Measurements from ENCODE around the gene PLXNB1. TPM values are rescaled to one million over a fixed set of nuclear protein-coding genes. Genes with fewer than 3 reads are reported as not detected.
A peak's percentile ranks its signal among the peaks of the same experiment; 100 is the strongest.

The PLXNB1 gene
- total and polyA plus RNA-seq, 2 of the 13 experiments (the other 11 are each of a cell fraction or from before 2014, with no cell fraction given) = 86.0 to 143 TPM

DNA sequence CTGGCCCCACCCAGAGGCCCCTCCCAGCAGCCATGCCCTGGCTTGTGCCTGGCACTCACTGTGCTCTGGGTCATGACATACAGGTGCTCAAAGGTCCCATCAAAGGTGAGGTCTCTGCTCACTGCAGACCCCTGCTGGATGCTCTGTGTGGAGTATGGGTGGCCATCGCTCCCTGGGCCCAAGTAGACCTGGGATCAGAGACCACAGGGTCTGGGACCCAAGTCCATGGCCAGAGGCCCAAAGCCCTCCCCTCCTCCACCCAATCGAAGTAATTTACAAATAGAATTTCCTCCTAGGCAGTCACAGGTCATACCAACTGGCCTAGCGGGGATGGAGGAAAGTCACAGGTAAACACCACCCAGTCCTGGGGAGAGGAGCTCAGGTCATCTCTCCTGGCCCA lies 7.6 kb downstream of the PLXNB1 start (continued):
- TF ChIP-seq, protein P1, sequence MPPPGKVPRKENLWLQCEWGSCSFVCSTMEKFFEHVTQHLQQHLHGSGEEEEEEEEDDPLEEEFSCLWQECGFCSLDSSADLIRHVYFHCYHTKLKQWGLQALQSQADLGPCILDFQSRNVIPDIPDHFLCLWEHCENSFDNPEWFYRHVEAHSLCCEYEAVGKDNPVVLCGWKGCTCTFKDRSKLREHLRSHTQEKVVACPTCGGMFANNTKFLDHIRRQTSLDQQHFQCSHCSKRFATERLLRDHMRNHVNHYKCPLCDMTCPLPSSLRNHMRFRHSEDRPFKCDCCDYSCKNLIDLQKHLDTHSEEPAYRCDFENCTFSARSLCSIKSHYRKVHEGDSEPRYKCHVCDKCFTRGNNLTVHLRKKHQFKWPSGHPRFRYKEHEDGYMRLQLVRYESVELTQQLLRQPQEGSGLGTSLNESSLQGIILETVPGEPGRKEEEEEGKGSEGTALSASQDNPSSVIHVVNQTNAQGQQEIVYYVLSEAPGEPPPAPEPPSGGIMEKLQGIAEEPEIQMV (CRISPR knock-in tag; IDR thresholded peaks at IDR 0.05; ENCODE audit: low read depth) = no peak
- TF ChIP-seq ZNF660 (CRISPR knock-in tag; IDR thresholded peaks at IDR 0.05; ENCODE audit: borderline replicate concordance, low read depth) (no peak), FLYWCH1 (CRISPR knock-in tag; IDR thresholded peaks at IDR 0.05) (no peak), POGZ (CRISPR knock-in tag; IDR thresholded peaks at IDR 0.05) (no peak), ZMYM2 (CRISPR knock-in tag; IDR thresholded peaks at IDR 0.05) (0 out of 2 replicates have a peak, but pooled peaks have one; percentile 20), ZZZ3 (CRISPR knock-in tag; IDR thresholded peaks at IDR 0.05; ENCODE audit: borderline replicate concordance) (no peak), SALL1 (CRISPR knock-in tag; IDR thresholded peaks at IDR 0.05) (peak; percentile 18; the same call in 1 of the 2 replicates), ZNF891 (CRISPR knock-in tag; IDR thresholded peaks at IDR 0.05) (no peak), NR2F6 (IDR thresholded peaks at IDR 0.05) (no peak), NR2F6 (CRISPR knock-in tag; IDR thresholded peaks at IDR 0.05) (0 out of 2 replicates have a peak, but pooled peaks have one; percentile 14), ATF7-NPFF (CRISPR knock-in tag; IDR thresholded peaks at IDR 0.05; ENCODE audit: low read depth) (no peak), SP2 (CRISPR knock-in tag; IDR thresholded peaks at IDR 0.05) (no peak), SETDB1 (CRISPR knock-in tag; IDR thresholded peaks at IDR 0.05; ENCODE audit: borderline replicate concordance) (no peak)
- TF ChIP-seq, protein P2, sequence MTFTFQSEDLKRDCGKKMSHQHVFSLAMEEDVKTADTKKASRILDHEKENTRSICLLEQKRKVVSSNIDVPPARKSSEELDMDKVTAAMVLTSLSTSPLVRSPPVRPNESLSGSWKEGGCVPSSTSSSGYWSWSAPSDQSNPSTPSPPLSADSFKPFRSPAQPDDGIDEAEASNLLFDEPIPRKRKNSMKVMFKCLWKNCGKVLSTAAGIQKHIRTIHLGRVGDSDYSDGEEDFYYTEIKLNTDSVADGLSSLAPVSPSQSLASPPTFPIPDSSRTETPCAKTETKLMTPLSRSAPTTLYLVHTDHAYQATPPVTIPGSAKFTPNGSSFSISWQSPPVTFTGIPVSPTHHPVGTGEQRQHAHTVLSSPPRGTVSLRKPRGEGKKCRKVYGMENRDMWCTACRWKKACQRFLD (CRISPR knock-in tag; IDR thresholded peaks at IDR 0.05; ENCODE audit: borderline replicate concordance) = no peak
- TF ChIP-seq, protein P3, sequence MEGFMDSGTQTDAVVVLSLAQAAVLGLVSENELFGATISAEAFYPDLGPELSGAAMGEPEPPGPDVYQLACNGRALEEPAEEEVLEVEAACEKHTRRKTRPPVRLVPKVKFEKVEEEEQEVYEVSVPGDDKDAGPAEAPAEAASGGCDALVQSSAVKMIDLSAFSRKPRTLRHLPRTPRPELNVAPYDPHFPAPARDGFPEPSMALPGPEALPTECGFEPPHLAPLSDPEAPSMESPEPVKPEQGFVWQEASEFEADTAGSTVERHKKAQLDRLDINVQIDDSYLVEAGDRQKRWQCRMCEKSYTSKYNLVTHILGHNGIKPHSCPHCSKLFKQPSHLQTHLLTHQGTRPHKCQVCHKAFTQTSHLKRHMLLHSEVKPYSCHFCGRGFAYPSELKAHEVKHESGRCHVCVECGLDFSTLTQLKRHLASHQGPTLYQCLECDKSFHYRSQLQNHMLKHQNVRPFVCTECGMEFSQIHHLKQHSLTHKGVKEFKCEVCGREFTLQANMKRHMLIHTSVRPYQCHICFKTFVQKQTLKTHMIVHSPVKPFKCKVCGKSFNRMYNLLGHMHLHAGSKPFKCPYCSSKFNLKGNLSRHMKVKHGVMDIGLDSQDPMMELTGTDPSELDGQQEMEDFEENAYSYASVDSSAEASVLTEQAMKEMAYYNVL (CRISPR knock-in tag; IDR thresholded peaks at IDR 0.05; ENCODE audit: borderline replicate concordance) = no peak
- TF ChIP-seq, protein P4, sequence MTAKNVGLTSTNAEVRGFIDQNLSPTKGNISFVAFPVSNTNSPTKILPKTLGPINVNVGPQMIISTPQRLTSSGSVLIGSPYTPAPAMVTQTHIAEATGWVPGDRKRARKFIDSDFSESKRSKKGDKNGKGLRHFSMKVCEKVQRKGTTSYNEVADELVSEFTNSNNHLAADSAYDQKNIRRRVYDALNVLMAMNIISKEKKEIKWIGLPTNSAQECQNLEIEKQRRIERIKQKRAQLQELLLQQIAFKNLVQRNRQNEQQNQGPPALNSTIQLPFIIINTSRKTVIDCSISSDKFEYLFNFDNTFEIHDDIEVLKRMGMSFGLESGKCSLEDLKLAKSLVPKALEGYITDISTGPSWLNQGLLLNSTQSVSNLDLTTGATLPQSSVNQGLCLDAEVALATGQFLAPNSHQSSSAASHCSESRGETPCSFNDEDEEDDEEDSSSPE (CRISPR knock-in tag; IDR thresholded peaks at IDR 0.05) = no peak

Data from HepG2 (cell line).